ENCODE data around the gene LARP6.
"Not testable (repeated sequence)": the region's sequence is repeated elsewhere in the genome, so short reads cannot be mapped to it uniquely, and the experiment has no call there.

The LARP6 gene

GRCh38 chr15:70859322-70859908 lies 5.5 kb upstream of the LARP6 start:
- no peak for DNase-seq (ENCODE audit: low read depth, low spot score)

GRCh38 chr15:70858614-70859321 lies 4.8 kb upstream of the LARP6 start:
- not testable (repeated sequence) for DNase-seq (ENCODE audit: low read depth, low spot score)

- no peak for DNase-seq (ENCODE audit: low read depth, low spot score)
These were observed 3.8 kb upstream of the LARP6 start for GRCh38 chr15:70857562-70858285.

GRCh38 chr15:70856884-70857561 lies 3.1 kb upstream of the LARP6 start:
- DNase-seq (ENCODE audit: low read depth, low spot score) = peak; percentile 79

GRCh38 chr15:70856177-70856883 lies 2.4 kb upstream of the LARP6 start:
- DNase-seq (ENCODE audit: low read depth, low spot score) = no peak

GRCh38 chr15:70855764-70856163 lies 1.8 kb upstream of the LARP6 start:
- no peak for DNase-seq (ENCODE audit: low read depth, low spot score)

GRCh38 chr15:70854666-70854976 lies 664 bp upstream of the LARP6 start:
- DNase-seq (ENCODE audit: low read depth, low spot score) = no peak

- DNase-seq (ENCODE audit: low read depth, low spot score) = no peak
These were observed 512 bp downstream of the LARP6 start for GRCh38 chr15:70853318-70853972.

- no peak for DNase-seq (ENCODE audit: low read depth, low spot score)
These were observed 1.2 kb downstream of the LARP6 start for GRCh38 chr15:70852501-70853317.

- no peak for DNase-seq (ENCODE audit: low read depth, low spot score)
These were observed 2.1 kb downstream of the LARP6 start for GRCh38 chr15:70851889-70852288.

- DNase-seq (ENCODE audit: low read depth, low spot score) = no peak
These were observed 8.2 kb downstream of the LARP6 start for GRCh38 chr15:70845602-70846360.

GRCh38 chr15:70837476-70837875 lies 16.5 kb downstream of the LARP6 start:
- no peak for DNase-seq (ENCODE audit: low read depth, low spot score)

- no peak for DNase-seq (ENCODE audit: low read depth, low spot score)
These were observed 18.1 kb downstream of the LARP6 start for GRCh38 chr15:70835841-70836240.

- no peak for DNase-seq (ENCODE audit: low read depth, low spot score)
These were observed 18.5 kb downstream of the LARP6 start for GRCh38 chr15:70835415-70835814.

GRCh38 chr15:70834999-70835398 lies 19.0 kb downstream of the LARP6 start:
- no peak for DNase-seq (ENCODE audit: low read depth, low spot score)

GRCh38 chr15:70833861-70834765 lies 19.8 kb downstream of the LARP6 start:
- DNase-seq (ENCODE audit: low read depth, low spot score) = peak; percentile 53

- DNase-seq (ENCODE audit: low read depth, low spot score) = no peak
These were observed 20.5 kb downstream of the LARP6 start for GRCh38 chr15:70833422-70833821.

- DNase-seq (ENCODE audit: low read depth, low spot score) = no peak
These were observed 21.8 kb downstream of the LARP6 start for GRCh38 chr15:70832176-70832575.

Measured in brain pericyte (primary cell).